Amygdala (tissue), 56 donors: ENCODE measurements around the gene DNM3.
A peak's percentile ranks its signal among the peaks of the same experiment; 100 is the strongest.

Source experiments
- DNase-seq, 56 donors: peaks; one replicate each; lab custom pipeline; 2025; lab: John Stamatoyannopoulos, UW

DNM3 gene

DNA sequence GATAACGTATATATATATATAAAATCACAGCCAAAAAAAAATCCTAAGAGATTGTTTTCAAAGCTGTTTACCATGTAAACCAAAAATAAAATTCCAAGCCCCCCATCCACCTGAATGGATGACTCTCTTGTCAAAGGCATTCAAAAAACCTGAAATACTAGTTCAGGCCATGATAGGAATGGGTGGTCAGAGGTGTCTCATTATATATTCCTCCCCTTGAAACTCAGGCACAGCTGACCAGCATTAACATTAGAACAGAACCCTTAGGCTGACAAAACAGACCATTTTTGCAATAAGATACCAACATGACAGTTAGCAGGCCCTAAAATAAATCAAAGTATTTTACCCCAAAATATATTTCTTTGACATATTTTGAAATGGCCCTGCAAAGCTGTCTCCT lies 122.5 kb downstream of the DNM3 start:
- DNase-seq: no peak

GRCh38 chr1:171965777-171966176 lies 124.5 kb downstream of the DNM3 start:
- DNase-seq: no peak

DNA sequence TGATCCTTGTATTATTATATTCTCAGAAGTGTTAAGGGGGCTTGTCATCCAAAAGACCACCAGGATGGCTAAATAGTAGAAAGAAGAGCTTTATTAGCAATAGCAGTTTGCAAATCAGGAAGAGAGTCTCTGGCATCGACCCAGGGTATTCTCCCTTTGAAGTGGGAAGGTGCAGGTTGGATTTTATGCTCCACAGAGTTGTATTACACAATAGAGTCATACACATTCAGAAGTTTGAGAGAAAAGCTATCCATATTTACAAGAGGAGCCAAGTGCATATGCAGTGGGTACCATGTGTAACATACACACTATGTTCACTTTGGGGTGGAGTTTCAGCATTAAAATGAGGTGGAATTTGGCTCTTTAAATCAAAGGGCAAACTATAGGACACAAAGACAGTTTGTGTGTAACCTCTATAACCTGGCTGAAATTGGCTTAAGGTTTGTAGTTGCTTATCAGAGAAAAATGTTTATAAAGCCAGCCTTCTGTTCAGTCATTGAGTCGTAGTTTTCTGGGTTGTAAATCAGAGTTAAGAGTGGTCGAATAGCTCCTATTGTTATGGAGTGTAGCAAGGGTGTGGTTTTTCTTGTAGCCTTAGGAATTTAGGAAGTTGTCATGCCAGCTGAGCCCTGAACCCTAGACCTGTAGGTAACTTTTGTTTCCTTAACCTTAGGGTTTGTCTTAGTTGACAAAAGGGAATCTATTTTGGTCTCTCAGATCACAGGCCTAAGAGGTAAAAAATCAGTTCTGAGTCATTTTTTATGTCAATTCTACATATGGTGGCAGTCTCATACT lies 125.3 kb downstream of the DNM3 start:
- DNase-seq: no peak

GRCh38 chr1:171969226-171969625 lies 127.9 kb downstream of the DNM3 start:
- no peak for DNase-seq

DNA sequence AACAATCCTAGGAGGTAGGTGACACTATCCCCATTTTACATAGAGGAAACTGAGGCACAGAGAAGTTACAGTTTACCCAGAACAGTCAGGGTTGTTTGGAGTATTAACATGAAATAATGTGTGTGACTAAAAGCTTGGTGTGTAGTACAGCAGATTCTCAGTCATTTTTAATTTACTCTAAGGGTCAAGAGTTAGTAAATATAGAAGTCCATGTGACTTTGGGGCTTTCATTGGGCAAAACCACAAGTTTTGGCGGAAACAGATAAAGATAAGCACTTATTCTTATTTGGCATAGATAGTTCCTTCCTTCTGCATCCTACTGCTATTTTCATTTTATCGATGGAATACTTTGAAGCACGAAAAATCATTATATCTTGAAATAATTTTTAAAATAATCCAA lies 128.5 kb downstream of the DNM3 start:
- no peak for DNase-seq

GRCh38 chr1:171972846-171973245 lies 131.5 kb downstream of the DNM3 start:
- no peak for DNase-seq

- DNase-seq: no peak
Observed at GRCh38 chr1:171973421-171973820, 132.1 kb downstream of the DNM3 start.

GRCh38 chr1:171981303-171981702 lies 140.0 kb downstream of the DNM3 start:
- DNase-seq: no peak

DNA sequence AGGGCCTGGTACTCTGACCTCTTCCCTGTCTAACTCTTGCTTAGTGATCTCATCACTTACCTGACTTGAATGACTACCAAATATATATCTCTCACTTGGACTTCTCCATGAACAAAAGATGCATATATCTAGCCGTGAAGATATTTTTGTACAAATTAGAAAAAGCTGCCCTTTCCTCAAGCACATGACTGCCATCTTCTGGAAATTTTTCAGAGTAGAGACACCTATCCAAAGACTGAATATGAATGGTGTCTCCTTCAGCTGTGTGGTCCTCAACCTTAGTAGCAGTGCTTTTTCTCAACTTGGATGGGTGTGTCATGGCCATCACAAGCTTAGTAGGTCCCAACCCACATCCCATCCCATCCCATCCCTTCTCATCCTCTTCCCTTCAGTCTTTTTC lies 142.3 kb downstream of the DNM3 start:
- DNase-seq: peak in 1 of 56 donors; percentile 6

GRCh38 chr1:171984262-171984661 lies 143.0 kb downstream of the DNM3 start:
- DNase-seq: peak in 32 of 56 donors; percentile 4 to 55 (median 16)

GRCh38 chr1:171984850-171985485 lies 143.7 kb downstream of the DNM3 start:
- DNase-seq: peak in 4 of 56 donors; percentile 3 to 27 (median 10)

GRCh38 chr1:171985639-171986038 lies 144.3 kb downstream of the DNM3 start:
- DNase-seq: peak in 15 of 56 donors; percentile 1 to 44 (median 10)

GRCh38 chr1:171988243-171988885 lies 147.1 kb downstream of the DNM3 start:
- no peak for DNase-seq

DNA sequence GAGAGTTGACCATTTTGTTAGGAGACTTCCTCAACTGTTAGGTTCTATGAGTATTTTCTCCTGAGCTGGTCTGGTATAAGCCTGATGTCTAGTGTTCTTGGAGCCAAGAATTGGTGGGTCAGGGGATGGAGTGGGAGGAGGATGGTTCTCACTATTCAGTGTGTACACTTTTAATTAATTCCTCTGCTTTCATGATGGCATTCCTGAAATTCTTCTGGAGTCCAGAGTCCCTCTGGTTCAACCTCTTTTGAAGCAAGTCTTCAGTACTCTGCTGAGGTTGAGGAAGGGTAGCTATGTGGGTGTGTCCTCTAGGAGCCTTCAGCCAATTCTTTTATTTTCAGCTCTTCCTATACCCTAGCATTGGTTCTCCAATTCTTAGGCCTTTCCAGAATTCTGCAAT lies 149.1 kb downstream of the DNM3 start:
- no peak for DNase-seq

DNA sequence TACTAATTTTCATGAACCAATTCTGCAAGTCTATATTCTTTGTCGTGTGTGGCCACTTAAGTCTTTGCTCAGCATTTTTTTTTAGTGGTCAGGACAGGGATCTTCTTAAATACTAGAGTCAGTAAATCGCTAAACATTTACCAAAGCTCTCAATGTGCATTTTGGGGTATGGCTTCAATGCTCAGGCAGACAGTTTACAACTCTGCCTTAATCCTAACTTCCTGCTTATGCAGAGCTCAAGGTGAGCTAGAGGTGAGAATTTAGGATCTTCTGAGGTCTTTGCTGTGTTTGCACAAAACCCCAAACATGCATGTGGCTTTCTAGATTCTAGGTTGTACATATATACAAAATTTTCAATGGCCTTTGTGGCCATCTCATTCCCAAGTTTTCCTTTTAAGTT lies 153.0 kb downstream of the DNM3 start:
- no peak for DNase-seq

GRCh38 chr1:171995573-171995972 lies 154.3 kb downstream of the DNM3 start:
- DNase-seq: no peak

DNA sequence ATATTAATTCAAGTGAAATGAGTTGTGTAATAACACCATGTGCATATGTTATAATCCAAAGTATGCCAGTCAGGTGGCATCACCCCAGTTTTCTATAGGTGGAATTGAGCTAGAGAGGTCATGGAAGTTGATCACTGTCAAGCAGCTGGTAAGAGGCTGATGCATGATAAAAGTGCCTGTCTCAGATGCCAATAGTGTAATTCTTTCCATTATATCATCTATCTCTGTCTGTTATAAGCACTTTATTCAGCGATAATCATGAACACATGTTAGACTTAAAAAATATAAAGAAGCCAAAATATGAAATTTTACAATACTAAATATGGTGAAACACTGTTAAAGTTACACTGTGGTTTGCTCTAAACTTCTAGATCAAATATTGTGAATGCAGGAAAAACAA lies 156.6 kb downstream of the DNM3 start:
- DNase-seq: no peak

DNA sequence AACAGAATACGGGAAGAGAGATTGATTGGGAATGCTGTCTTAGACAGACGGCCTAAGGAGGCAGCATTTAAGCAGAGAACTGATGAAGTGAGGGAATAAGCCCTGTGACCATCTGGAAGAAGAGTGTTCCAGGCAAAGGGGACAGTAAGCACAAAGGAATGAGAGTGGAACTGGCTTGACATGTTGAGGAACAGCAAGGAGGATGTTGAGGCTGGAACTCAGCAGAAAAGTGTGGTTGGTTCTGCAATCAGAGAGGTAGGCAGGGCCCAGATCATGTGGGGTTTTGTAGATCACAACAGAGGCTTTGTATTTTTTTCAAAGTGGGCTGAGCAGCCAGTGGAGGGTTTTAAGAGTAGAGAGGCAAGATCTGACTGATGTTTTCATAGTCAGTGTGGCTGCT lies 157.4 kb downstream of the DNM3 start:
- no peak for DNase-seq

GRCh38 chr1:171999756-172000155 lies 158.5 kb downstream of the DNM3 start:
- DNase-seq: no peak

DNA sequence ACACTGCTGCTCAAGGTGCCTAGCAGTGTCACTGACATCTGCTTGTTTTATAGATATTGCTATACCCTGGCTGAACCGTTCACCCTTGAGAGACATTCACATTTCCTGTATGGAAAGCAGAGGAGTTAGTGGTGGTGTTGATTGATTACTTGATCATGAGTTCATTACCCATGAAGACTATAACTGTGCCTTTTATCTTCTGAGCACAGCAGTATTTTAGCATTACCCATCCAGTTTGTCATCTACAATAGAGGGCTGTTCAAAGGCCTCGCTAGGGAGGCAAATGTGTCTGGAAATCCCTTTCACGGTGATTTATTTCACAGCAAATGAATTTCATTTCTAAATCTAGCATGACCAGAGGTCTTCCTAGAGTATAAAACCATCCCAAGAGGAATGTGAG lies 160.0 kb downstream of the DNM3 start:
- no peak for DNase-seq

DNA sequence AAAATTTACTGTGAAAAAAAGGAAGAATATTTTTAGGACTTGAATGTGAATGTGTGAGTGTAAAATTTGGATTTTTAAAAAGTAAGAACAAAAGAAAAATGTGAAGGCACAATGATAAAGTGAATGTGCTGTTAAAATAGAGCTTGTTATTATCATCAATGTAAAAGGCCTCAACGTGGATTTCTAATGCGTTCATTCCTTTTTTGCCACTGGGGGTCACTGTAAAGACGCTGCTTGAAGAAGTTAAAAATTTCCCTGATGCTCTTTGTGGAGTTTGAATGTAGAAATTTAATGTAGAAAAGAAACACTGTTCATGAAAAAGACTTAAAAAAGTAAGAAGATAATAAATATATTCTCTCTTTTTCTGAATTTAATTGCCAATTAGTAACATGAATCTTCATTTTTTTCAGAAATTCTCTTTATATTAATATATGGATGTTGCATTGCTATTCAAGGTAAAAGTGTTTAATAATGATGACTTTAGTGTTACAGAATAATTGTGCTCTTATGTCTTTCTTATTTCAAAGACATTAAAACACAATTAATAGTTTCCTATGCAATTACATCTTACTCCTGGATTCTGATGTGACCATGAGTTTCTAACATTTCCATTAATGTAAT lies 161.5 kb downstream of the DNM3 start:
- peak in 9 of 56 donors; percentile 3 to 63 (median 8) for DNase-seq
